Measurements from ENCODE around the gene KRTAP13-1.

KRTAP13-1 gene

GRCh38 chr21:30395731-30396130 lies at the start of gene KRTAP13-1:
KRTAP13-1 (plus strand) TSS chr21:30396031; CDS start chr21:30396087, 56 bp downstream.
- no peak for DNase-seq (ENCODE audit: low spot score)

- no peak for DNase-seq (ENCODE audit: low spot score)
Observed at GRCh38 chr21:30348506-30348905, 47.3 kb upstream of the KRTAP13-1 start, which contains the start of gene KRTAP23-1. KRTAP23-1 (minus strand) TSS chr21:30348606; CDS start chr21:30348606, 0 bp downstream.

- DNase-seq (ENCODE audit: low spot score): no peak
Observed at GRCh38 chr21:30349572-30349971, 46.3 kb upstream of the KRTAP13-1 start.

- DNase-seq (ENCODE audit: low spot score): no peak
Observed at GRCh38 chr21:30351534-30351933, 44.3 kb upstream of the KRTAP13-1 start.

- no peak for DNase-seq (ENCODE audit: low spot score)
Observed at GRCh38 chr21:30354308-30355005, 41.4 kb upstream of the KRTAP13-1 start.

GRCh38 chr21:30355906-30356305 lies 39.9 kb upstream of the KRTAP13-1 start:
- no peak for DNase-seq (ENCODE audit: low spot score)

- DNase-seq (ENCODE audit: low spot score): no peak
Observed at GRCh38 chr21:30372139-30372770, 23.6 kb upstream of the KRTAP13-1 start, which contains the start of gene KRTAP13-2. KRTAP13-2 (minus strand) TSS chr21:30372271; CDS start chr21:30372213, 58 bp downstream.

- no peak for DNase-seq (ENCODE audit: low spot score)
Observed at GRCh38 chr21:30382201-30382600, 13.6 kb upstream of the KRTAP13-1 start.

GRCh38 chr21:30391492-30392025 lies 4.3 kb upstream of the KRTAP13-1 start:
- no peak for DNase-seq (ENCODE audit: low spot score)

- DNase-seq (ENCODE audit: low spot score): no peak
Observed at GRCh38 chr21:30408782-30409494, 13.1 kb downstream of the KRTAP13-1 start.

GRCh38 chr21:30415993-30416392 lies 20.2 kb downstream of the KRTAP13-1 start:
- DNase-seq (ENCODE audit: low spot score): no peak

GRCh38 chr21:30425826-30426225 lies 30.0 kb downstream of the KRTAP13-1 start, which contains the start of gene KRTAP13-3:
KRTAP13-3 (minus strand) TSS chr21:30425926; CDS start chr21:30425912, 14 bp downstream.
- DNase-seq (ENCODE audit: low spot score): no peak

GRCh38 chr21:30426731-30427130 lies 30.9 kb downstream of the KRTAP13-1 start:
- DNase-seq (ENCODE audit: low spot score): no peak

- DNase-seq (ENCODE audit: low spot score): no peak
Observed at GRCh38 chr21:30430170-30430655, 34.4 kb downstream of the KRTAP13-1 start, which contains the start of gene KRTAP13-4. KRTAP13-4 (plus strand) TSS chr21:30430220; CDS start chr21:30430276, 56 bp downstream.

- no peak for DNase-seq (ENCODE audit: low spot score)
Observed at GRCh38 chr21:30434033-30434631, 38.3 kb downstream of the KRTAP13-1 start.

GRCh38 chr21:30437010-30437565 lies 41.3 kb downstream of the KRTAP13-1 start:
- no peak for DNase-seq (ENCODE audit: low spot score)

- DNase-seq (ENCODE audit: low spot score): no peak
Observed at GRCh38 chr21:30439975-30440374, 44.1 kb downstream of the KRTAP13-1 start, which contains the start of gene KRTAP15-1. KRTAP15-1 (plus strand) TSS chr21:30440275; CDS start chr21:30440328, 53 bp downstream.

GRCh38 chr21:30443226-30443625 lies 47.4 kb downstream of the KRTAP13-1 start:
- DNase-seq (ENCODE audit: low spot score): no peak

- DNase-seq (ENCODE audit: low spot score): no peak
Observed at GRCh38 chr21:30444204-30444603, 48.4 kb downstream of the KRTAP13-1 start.
